Gastrocnemius medialis (tissue), 4 donors: ENCODE data around the gene EPHB2. TPM values are rescaled to one million over a fixed set of nuclear protein-coding genes. Genes with fewer than 3 reads are reported as not detected.

Experiments
- ATAC-seq, 2 donors: fragments of 150-250 bp; one replicate each; pipeline ENCODE4 v1.9.1; 2016
- DNase-seq, 2 donors: peaks; one replicate each; pipeline ENCODE4 v3.0.0-alpha.2; 2019
- H3K27ac ChIP-seq, 4 donors: fragments of 200-600 bp; sonication (generic); 1 replicate in 1 of 4; 2 replicates in 3 of 4; pipeline ENCODE4 v1.5.1; 2016 to 2018; ENCODE audit warnings: mild to moderate bottlenecking in 2 of 4, moderate library complexity in 1 of 4
- H3K27me3 ChIP-seq, 3 donors: fragments of 200-600 bp; sonication (generic) in 2 of 3; 1 replicate in 1 of 3; 2 replicates in 2 of 3; pipeline versions ENCODE4 v1.5.1 to v1.6.0; 2016 to 2019; ENCODE audit warnings: mild to moderate bottlenecking in 1 of 3, moderate library complexity in 1 of 3
- H3K36me3 ChIP-seq, 2 donors: fragments of 200-600 bp; sonication (generic) in 1 of 2; one replicate each; pipeline ENCODE4 v1.5.1; 2017 to 2018
- H3K4me1 ChIP-seq, 2 donors: fragments of 200-600 bp; sonication (generic) in 1 of 2; one replicate each; pipeline ENCODE4 v1.5.1; 2016 to 2017; ENCODE audit warnings: mild to moderate bottlenecking in 2 of 2
- H3K4me3 ChIP-seq, 4 donors: fragments of 200-600 bp; sonication (generic) in 3 of 4; 1 replicate in 1 of 4; 2 replicates in 3 of 4; pipeline ENCODE4 v1.5.1; 2016 to 2019; ENCODE audit warnings: mild to moderate bottlenecking in 2 of 4
- H3K9me3 ChIP-seq, 3 donors: fragments of 200-600 bp; sonication (generic) in 2 of 3; 1 replicate in 1 of 3; 2 replicates in 2 of 3; pipeline ENCODE4 v1.5.1; 2016 to 2019
- CTCF ChIP-seq, 5 experiments: fragments of 450-650 bp in 3 of 5; fragments of 200-600 bp in 2 of 5; sonication (generic) in 2 of 5; IDR thresholded peaks in 4 of 5; conservative IDR thresholded peaks in 1 of 5; 1 replicate in 4 of 5; 2 replicates in 1 of 5; pipeline ENCODE4 v1.5.1; 2016 to 2019; ENCODE audit warnings: antibody characterized with exemption in 5 of 5, mild to moderate bottlenecking in 3 of 5, moderate library complexity in 3 of 5
- POLR2A ChIP-seq, 2 donors: fragments of 450-650 bp; IDR thresholded peaks; one replicate each; pipeline ENCODE4 v1.6.1; 2017; ENCODE audit warnings: antibody characterized with exemption in 2 of 2, mild to moderate bottlenecking in 2 of 2, moderate library complexity in 2 of 2
- in situ Hi-C, 4 donors: fragments of 200-750 bp; cut with MboI; loops; one replicate each; pipeline versions ENCODE4 v1.15.0 to v1.8.0; 2017; ENCODE audit warnings: low sequenced_read_pairs in 4 of 4
- intact Hi-C: fragments of 100-400 bp; cut with DNase I; formaldehyde crosslinking; loops from one replicate; pipeline ENCODE4 v1.15.1; 2023; ENCODE audit warnings: low total_unique reads
- total RNA-seq, 4 donors: library from RNA; depleted of rRNA; stranded (reverse); fragments of >200 nt; gene quantifications; one replicate each; pipeline versions ENCODE4 v1.1.0 to v1.2.3, GENCODE V29; 2016

EPHB2 gene
- total RNA-seq, 4 donors from 2014 or later = 0.07 to 0.58 (median 0.24) TPM; not detected in 1

DNA sequence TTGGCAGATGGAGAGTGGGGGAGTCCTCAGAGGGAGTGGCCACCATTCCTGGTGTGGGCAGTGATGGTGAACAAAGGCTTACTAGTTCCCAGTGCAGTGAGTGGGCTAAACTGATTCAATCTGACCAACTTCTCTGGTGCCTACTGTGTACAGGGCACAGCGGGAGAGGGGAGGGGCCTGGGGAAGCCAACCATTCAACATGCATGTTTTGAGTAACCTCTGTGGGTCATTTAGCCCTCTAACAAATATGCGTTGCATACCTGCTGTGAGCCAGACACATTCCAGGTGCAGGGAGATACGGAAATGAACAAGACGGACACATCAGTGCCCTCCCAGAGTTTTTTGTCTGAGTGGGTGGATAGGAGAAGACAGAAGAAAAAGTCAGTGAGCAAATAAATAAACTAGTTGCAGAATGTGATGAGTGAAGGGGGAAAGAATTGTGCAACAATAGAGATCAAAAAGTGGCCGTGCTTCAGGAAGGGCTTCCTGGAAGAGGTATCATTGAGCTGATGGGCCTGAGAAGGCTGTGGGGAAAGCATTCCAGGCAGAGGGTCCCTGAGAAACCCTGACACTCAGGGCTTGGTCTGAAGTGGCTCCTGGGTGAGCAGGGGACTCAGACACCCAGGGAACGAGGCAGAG, 78.8 kb downstream of the EPHB2 start:
- no peak for ATAC-seq
- H3K4me1 ChIP-seq = no peaks in the 10 kb centered on the region
- TF ChIP-seq CTCF (IDR thresholded peaks at IDR 0.05 in 4 of 5, conservative IDR thresholded peaks at IDR 0.05 in 1 of 5) (no peak), POLR2A (IDR thresholded peaks at IDR 0.05) (no peak)
- H3K36me3 ChIP-seq = no peaks in the 10 kb centered on the region
- H3K27ac ChIP-seq = no peak overlapping the region
- no peak for DNase-seq
- H3K27me3 ChIP-seq = no peaks in the 10 kb centered on the region
- no peak overlapping the region for H3K4me3 ChIP-seq
- intact Hi-C loops = no loop called here
- no peaks in the 10 kb centered on the region for H3K9me3 ChIP-seq
- in situ Hi-C loops = no loop called here

DNA sequence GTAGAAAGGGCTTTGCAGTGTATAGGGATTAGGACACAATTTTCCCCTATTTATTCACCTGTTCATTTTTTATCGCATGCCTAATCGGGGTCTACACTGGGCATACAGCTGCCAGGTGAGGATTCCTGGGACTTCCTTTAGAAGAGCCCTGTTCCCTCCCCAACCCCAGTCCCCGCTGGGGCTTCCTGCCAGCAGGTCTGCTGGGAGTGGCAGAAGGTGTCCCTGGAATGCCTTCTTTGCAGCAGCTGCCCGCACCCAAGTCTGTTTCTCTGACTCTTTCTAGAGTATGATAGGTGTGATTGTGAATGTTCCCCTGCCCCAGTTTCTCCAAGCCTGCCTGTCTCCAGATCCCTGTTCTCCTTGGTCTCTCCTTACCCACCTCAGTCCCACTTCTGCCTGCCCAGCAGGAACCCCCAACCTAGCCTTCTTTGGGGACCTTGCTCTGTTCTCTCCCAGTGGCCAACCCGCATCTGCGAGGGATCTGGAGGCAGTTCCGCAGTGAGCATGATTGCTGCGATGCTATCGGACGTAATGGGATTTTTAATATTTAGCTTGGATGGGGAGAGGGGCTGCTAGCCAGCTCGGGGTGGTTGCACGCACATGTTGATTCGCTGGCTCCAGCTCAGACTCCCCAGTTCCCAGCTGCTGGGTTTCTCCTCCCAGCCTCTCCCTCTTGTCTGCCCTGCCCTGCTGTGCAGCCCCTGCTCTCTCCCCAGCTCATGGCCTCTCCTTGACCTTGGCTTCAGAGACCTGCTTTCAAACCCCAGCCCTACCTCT, 79.8 kb downstream of the EPHB2 start:
- Histone ChIP-seq H3K4me3 (no peak overlapping the region), H3K27ac (no peak overlapping the region), H3K4me1 (no peaks in the 10 kb centered on the region), H3K27me3 (no peaks in the 10 kb centered on the region), H3K9me3 (no peaks in the 10 kb centered on the region), H3K36me3 (no peaks in the 10 kb centered on the region)
- ATAC-seq = no peak
- in situ Hi-C loops (no loop called here), intact Hi-C loops (no loop called here)
- TF ChIP-seq CTCF (IDR thresholded peaks at IDR 0.05 in 4 of 5, conservative IDR thresholded peaks at IDR 0.05 in 1 of 5) (no peak), POLR2A (IDR thresholded peaks at IDR 0.05) (no peak)
- DNase-seq = no peak

DNA sequence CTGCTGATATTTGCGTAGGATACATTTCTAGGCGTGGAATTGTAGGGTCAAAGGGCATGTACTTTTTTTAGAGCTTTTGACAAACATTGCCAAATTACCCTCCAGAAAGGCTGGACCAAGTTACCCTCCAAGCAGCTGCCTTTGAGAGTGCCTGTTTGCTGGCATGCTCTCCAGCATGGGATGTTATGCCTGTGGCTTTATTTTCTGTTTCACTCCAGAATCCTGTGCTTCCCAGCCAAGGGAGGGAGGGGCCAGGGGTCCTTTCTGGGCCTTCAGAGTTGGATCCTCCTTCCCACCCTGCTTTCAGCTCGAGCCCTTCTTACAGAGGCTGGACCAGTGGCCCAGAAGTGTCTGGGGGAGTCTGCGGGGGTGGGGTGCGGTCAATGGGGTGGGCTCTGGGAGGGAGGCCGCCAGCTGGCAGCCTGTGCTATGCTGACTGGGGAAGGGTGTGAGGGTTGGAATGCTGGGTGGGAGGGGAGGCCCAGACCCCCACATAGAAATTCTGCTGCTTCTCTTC, 81.2 kb downstream of the EPHB2 start:
- in situ Hi-C loops = no loop called here
- TF ChIP-seq CTCF (IDR thresholded peaks at IDR 0.05 in 4 of 5, conservative IDR thresholded peaks at IDR 0.05 in 1 of 5) = no peak
- TF ChIP-seq POLR2A (IDR thresholded peaks at IDR 0.05) = no peak
- Histone ChIP-seq H3K27me3 (no peaks in the 10 kb centered on the region), H3K9me3 (no peaks in the 10 kb centered on the region), H3K4me3 (no peak overlapping the region), H3K4me1 (no peaks in the 10 kb centered on the region), H3K36me3 (no peaks in the 10 kb centered on the region), H3K27ac (no peak overlapping the region)
- DNase-seq = no peak
- intact Hi-C loops = no loop called here
- no peak for ATAC-seq

DNA sequence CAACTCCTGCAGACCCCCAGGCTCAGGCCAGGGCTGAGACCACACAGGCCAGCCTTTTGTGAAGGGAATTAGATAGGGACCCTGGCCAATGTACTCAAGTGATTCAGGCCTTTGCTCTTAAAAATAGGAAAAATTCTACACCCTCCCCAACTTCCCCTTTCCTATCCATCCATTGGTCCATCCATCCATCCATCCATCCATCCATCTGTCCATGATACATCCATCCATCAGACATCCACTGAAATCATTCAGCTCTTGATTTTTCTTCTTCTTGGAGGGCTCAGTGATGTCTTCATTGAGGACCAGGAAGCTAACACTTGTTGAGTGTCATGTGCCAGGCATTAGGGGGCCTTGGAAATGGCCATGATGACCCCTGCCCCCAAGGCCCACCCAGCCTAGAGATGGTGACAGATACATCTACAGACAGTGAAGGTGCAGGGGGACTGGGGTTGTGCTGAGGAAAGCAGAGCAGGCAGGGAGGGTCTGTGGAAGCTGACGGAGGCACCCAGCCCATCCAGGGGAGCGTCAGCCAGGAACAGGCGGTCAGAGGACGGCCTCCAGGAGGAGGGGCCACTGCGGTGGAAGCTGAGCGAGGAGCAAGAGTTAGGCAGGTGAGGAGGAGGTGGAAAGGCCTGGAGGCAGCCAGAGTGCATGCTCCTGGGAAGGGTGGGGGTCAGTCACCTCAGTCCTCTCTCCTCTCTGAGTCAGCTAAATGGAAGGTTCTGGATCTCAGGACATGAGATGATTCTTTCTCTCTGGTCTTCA, 81.9 kb downstream of the EPHB2 start:
- Histone ChIP-seq H3K27ac (no peak overlapping the region), H3K4me1 (no peaks in the 10 kb centered on the region), H3K36me3 (no peaks in the 10 kb centered on the region), H3K9me3 (no peaks in the 10 kb centered on the region), H3K4me3 (no peak overlapping the region), H3K27me3 (no peaks in the 10 kb centered on the region)
- intact Hi-C loops = no loop called here
- ATAC-seq (no peak), DNase-seq (no peak)
- TF ChIP-seq CTCF (IDR thresholded peaks at IDR 0.05 in 4 of 5, conservative IDR thresholded peaks at IDR 0.05 in 1 of 5) = no peak
- TF ChIP-seq POLR2A (IDR thresholded peaks at IDR 0.05) = no peak
- in situ Hi-C loops = no loop called here
